ENCODE results near the gene ABCC6.
"Not testable (repeated sequence)": the region's sequence is repeated elsewhere in the genome, so short reads cannot be mapped to it uniquely, and the experiment has no call there.

DNA sequence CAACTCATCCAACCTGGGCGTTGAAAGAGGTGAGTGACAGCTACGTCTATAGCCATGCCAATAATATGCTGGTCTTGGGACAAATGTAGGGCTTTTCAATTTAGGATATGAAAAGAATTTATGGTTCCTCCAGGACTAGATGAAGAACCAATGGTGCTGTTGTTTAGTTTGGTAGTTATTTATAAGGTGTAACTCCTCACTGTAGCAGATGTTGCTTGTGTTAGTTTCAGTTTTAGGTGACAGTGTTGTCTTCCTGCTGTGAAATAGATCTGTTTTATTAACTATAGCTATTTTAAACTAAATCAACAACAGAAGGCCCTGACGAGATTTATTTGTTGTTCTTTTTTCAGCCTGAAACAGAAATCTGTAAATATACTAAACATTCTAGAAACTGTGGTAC, 24.1 kb upstream of the ABCC6 start:
- TF ChIP-seq, protein P1, sequence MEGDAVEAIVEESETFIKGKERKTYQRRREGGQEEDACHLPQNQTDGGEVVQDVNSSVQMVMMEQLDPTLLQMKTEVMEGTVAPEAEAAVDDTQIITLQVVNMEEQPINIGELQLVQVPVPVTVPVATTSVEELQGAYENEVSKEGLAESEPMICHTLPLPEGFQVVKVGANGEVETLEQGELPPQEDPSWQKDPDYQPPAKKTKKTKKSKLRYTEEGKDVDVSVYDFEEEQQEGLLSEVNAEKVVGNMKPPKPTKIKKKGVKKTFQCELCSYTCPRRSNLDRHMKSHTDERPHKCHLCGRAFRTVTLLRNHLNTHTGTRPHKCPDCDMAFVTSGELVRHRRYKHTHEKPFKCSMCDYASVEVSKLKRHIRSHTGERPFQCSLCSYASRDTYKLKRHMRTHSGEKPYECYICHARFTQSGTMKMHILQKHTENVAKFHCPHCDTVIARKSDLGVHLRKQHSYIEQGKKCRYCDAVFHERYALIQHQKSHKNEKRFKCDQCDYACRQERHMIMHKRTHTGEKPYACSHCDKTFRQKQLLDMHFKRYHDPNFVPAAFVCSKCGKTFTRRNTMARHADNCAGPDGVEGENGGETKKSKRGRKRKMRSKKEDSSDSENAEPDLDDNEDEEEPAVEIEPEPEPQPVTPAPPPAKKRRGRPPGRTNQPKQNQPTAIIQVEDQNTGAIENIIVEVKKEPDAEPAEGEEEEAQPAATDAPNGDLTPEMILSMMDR (conservative IDR thresholded peaks at IDR 0.05; ENCODE audit: low read depth, low read length) = not testable (repeated sequence)
- TF ChIP-seq EZH2phosphoT487 (IDR thresholded peaks at IDR 0.05; ENCODE audit: borderline replicate concordance, low read length); EZH2 (IDR thresholded peaks at IDR 0.05; ENCODE audit: low read length, unreplicated experiment): not testable (repeated sequence)

All from PC-3 (cell line).